MCF 10A (cell line): ENCODE measurements around the gene RBFOX1. TPM values are rescaled to one million over a fixed set of nuclear protein-coding genes. Genes with fewer than 3 reads are reported as not detected.

ENCODE experiments used
- BruUV-seq: library from RNA; stranded (reverse); fragments of 400-500 nt; replicated peaks from 2 replicates; lab custom pipeline; 2021; lab: Mats Ljungman, UMichigan
- CTCF ChIA-PET: fragments of 300-600 bp; sonication (Branson Sonifier 250); formaldehyde crosslinking; extraction: SDS; loops from one replicate; lab custom pipeline; 2021; ENCODE audit warnings: antibody characterized with exemption, inconsistent platforms; lab: Yijun Ruan, JAX
- POLR2A ChIA-PET: fragments of 300-600, 350-650 bp; sonication (Branson Sonifier 250); formaldehyde crosslinking; extraction: SDS; loops from one replicate; lab custom pipeline; 2020; ENCODE audit warnings: antibody characterized with exemption, inconsistent platforms; lab: Yijun Ruan, JAX
- DNase-seq: peaks from one replicate; pipeline ENCODE4 v3.0.0-alpha.2; 2018; ENCODE audit not compliant: unreplicated experiment
- H3K27ac Mint-ChIP-seq: one replicate; pipeline ENCODE4 v1.8.0; 2022; ENCODE audit warnings: mild to moderate bottlenecking, low read depth, mixed read lengths; ENCODE audit not compliant: unreplicated experiment
- H3K27me3 Mint-ChIP-seq: one replicate; pipeline ENCODE4 v1.8.0; 2022; ENCODE audit warnings: mixed read lengths; ENCODE audit not compliant: insufficient read depth, unreplicated experiment
- H3K36me3 Mint-ChIP-seq: one replicate; pipeline ENCODE4 v1.8.0; 2022; ENCODE audit warnings: mild to moderate bottlenecking, moderate library complexity, mixed read lengths; ENCODE audit not compliant: insufficient read depth, unreplicated experiment
- H3K4me1 Mint-ChIP-seq: one replicate; pipeline ENCODE4 v1.8.0; 2022; ENCODE audit warnings: mixed read lengths; ENCODE audit not compliant: insufficient read depth, unreplicated experiment
- H3K4me3 Mint-ChIP-seq: one replicate; pipeline ENCODE4 v1.8.0; 2022; ENCODE audit warnings: mild to moderate bottlenecking, moderate library complexity, mixed read lengths; ENCODE audit not compliant: unreplicated experiment
- H3K9me3 Mint-ChIP-seq: one replicate; pipeline ENCODE4 v1.8.0; 2022; ENCODE audit warnings: mixed read lengths; ENCODE audit not compliant: unreplicated experiment
- intact Hi-C: fragments of 100-400 bp; cut with micrococcal nuclease; formaldehyde crosslinking; loops from 2 replicates; pipeline ENCODE4 v1.14.1; 2022
- total RNA-seq: library from RNA; stranded (reverse); gene quantifications from 2 replicates; pipeline ENCODE4 v1.2.3, GENCODE V29; 2022
- TF ChIP-seq, protein P1 (sequence below): fragments of 200-600 bp; IDR thresholded peaks from one replicate; pipeline ENCODE4 v1.8.0; 2022; ENCODE audit warnings: antibody characterized with exemption, mild to moderate bottlenecking; ENCODE audit not compliant: unreplicated experiment

RBFOX1 gene
- total RNA-seq, 1 experiment from 2014 or later: not detected

GRCh38 chr16:7628981-7629380 is 296.3 kb downstream of the RBFOX1 start:
- Mint-ChIP-seq H3K36me3 (no peaks in the 10 kb centered on the region), H3K4me1 (no peaks in the 10 kb centered on the region), H3K27ac (no peak overlapping the region), H3K9me3 (peaks cover 45% of the 10 kb centered on the region), H3K27me3 (no peaks in the 10 kb centered on the region), H3K4me3 (no peak overlapping the region)
- POLR2A ChIA-PET: no interaction called here
- BruUV-seq: no TSS peak
- CTCF ChIA-PET: interaction anchor here (0.5 kb wide), 1 partner anchor 12 kb away, joined by 3 read pairs; no protein-coding TSS in a partner anchor
- intact Hi-C loops: no loop called here
- TF ChIP-seq, protein P1, sequence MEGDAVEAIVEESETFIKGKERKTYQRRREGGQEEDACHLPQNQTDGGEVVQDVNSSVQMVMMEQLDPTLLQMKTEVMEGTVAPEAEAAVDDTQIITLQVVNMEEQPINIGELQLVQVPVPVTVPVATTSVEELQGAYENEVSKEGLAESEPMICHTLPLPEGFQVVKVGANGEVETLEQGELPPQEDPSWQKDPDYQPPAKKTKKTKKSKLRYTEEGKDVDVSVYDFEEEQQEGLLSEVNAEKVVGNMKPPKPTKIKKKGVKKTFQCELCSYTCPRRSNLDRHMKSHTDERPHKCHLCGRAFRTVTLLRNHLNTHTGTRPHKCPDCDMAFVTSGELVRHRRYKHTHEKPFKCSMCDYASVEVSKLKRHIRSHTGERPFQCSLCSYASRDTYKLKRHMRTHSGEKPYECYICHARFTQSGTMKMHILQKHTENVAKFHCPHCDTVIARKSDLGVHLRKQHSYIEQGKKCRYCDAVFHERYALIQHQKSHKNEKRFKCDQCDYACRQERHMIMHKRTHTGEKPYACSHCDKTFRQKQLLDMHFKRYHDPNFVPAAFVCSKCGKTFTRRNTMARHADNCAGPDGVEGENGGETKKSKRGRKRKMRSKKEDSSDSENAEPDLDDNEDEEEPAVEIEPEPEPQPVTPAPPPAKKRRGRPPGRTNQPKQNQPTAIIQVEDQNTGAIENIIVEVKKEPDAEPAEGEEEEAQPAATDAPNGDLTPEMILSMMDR: no peak
- DNase-seq: no peak

DNA sequence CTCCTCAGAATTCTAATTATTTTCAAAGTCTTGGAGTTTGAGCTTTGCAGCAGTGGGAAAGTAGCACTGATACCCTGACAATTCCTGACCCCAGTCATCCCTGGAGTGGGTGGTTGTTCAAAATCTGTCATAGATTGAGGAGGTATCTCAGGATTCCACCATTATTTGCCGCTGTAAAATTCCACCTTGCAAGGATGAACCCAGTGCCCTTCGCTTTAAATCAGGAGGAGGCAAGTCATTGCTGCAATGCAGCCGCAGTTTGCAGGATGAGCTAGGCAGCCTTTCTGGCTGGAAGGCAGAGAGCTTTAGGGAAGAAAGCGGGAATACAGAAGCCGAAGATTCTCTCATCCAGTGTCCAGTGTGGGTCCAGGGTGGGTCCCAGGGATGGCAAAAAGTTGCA is 296.9 kb downstream of the RBFOX1 start:
- TF ChIP-seq, protein P1: no peak
- DNase-seq: no peak
- Mint-ChIP-seq H3K27ac (no peak overlapping the region), H3K36me3 (no peaks in the 10 kb centered on the region), H3K4me1 (no peaks in the 10 kb centered on the region), H3K27me3 (no peaks in the 10 kb centered on the region), H3K4me3 (no peak overlapping the region), H3K9me3 (peaks cover 48% of the 10 kb centered on the region)
- no TSS peak for BruUV-seq
- ChIA-PET POLR2A (no interaction called here), CTCF (interaction anchor here (0.5 kb wide), 1 partner anchor 12 kb away, joined by 3 read pairs; no protein-coding TSS in a partner anchor)
- intact Hi-C loops: no loop called here

GRCh38 chr16:7637446-7637845 is 304.8 kb downstream of the RBFOX1 start:
- BruUV-seq: no TSS peak
- Mint-ChIP-seq H3K27ac (no peak overlapping the region), H3K36me3 (peaks cover 6% of the 10 kb centered on the region), H3K4me1 (no peaks in the 10 kb centered on the region), H3K9me3 (peaks cover 26% of the 10 kb centered on the region), H3K27me3 (no peaks in the 10 kb centered on the region), H3K4me3 (no peak overlapping the region)
- TF ChIP-seq, protein P1: no peak
- POLR2A ChIA-PET: no interaction called here
- no peak for DNase-seq
- intact Hi-C loops: no loop called here
- CTCF ChIA-PET: no interaction called here

DNA sequence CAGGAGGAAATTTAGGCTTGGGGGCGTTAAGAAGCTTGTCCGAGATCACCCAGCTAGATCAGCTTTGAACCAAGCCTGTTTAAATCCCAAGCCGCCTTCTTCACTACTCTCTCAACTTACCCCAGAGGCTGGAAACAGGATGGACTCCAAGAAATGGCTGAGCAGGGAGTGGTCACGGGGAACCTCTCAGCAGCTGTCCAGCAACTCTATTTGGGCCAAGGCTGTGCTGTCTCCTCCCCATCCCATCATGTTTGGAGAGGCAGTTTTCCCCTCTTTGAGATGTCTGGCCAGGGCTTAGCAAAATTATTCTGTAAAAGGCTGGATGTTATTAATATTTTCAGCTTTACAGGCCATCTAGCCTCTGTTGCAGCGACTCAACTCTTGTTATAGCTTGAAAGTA is 305.7 kb downstream of the RBFOX1 start:
- POLR2A ChIA-PET: no interaction called here
- no peaks in the 10 kb centered on the region for H3K4me1 Mint-ChIP-seq
- H3K36me3 Mint-ChIP-seq: peaks cover 6% of the 10 kb centered on the region
- no peak for DNase-seq
- intact Hi-C loops: no loop called here
- no peak overlapping the region for H3K4me3 Mint-ChIP-seq
- no peaks in the 10 kb centered on the region for H3K27me3 Mint-ChIP-seq
- peaks cover 26% of the 10 kb centered on the region for H3K9me3 Mint-ChIP-seq
- TF ChIP-seq, protein P1: no peak
- H3K27ac Mint-ChIP-seq: no peak overlapping the region
- CTCF ChIA-PET: interaction anchor here (0.6 kb wide), 1 partner anchor 24 kb away, joined by 3 read pairs; no protein-coding TSS in a partner anchor
- no TSS peak for BruUV-seq
